IMR-90 (cell line): ENCODE results near the gene SLC33A1. TPM values are rescaled to one million over a fixed set of nuclear protein-coding genes. Genes with fewer than 3 reads are reported as not detected.
"Not testable (repeated sequence)": the region's sequence is repeated elsewhere in the genome, so short reads cannot be mapped to it uniquely, and the experiment has no call there.

Experiments
- ATAC-seq: fragments of 200-7000 bp; cut with Tn5 transposase; 2 replicates; pipeline ENCODE4 v1.9.1; 2020; ENCODE audit warnings: low read depth, mild to moderate bottlenecking, moderate library complexity
- BruUV-seq: library from RNA; stranded (reverse); fragments of 400-500 nt; replicated peaks from 2 replicates; lab custom pipeline; 2021; lab: Mats Ljungman, UMichigan
- CTCF ChIA-PET: fragments of 300-600 bp; formaldehyde crosslinking; extraction: SDS; loops from one replicate; lab custom pipeline; 2021; ENCODE audit warnings: antibody characterized with exemption; lab: Yijun Ruan, JAX
- POLR2A ChIA-PET: fragments of 300-600 bp; sonication (Branson Sonifier 250); formaldehyde crosslinking; loops from one replicate; lab custom pipeline; 2022; ENCODE audit warnings: antibody characterized with exemption; ENCODE audit not compliant: unreplicated experiment; lab: Charles Lee
- DNase-seq: peaks from one replicate; pipeline ENCODE4 v3.0.0; 2013
- H2AFZ ChIP-seq: replicated peaks from 2 replicates; pipeline ENCODE3; 2013; ENCODE audit warnings: low read length, mild to moderate bottlenecking; ENCODE audit not compliant: poor library complexity
- H2AK5ac ChIP-seq: 2 replicates; pipeline ENCODE4 v1.6.1; 2013; ENCODE audit warnings: low read depth, low read length, inconsistent platforms
- H2AK9ac ChIP-seq: replicated peaks from 2 replicates; pipeline ENCODE3; 2013; ENCODE audit warnings: mild to moderate bottlenecking, low read depth, low read length, moderate library complexity; ENCODE audit not compliant: poor library complexity
- H2BK120ac ChIP-seq: 2 replicates; pipeline ENCODE4 v1.6.1; 2013; ENCODE audit warnings: low read depth, low read length, inconsistent platforms
- H2BK15ac ChIP-seq: 3 replicates; pipeline ENCODE4 v1.6.1; 2013; ENCODE audit warnings: low read depth, low read length, inconsistent platforms
- H2BK20ac ChIP-seq: 2 replicates; pipeline ENCODE4 v1.6.1; 2013; ENCODE audit warnings: low read depth, mild to moderate bottlenecking, inconsistent platforms, low read length, moderate library complexity
- H2BK5ac ChIP-seq: 2 replicates; pipeline ENCODE4 v1.6.1; 2013; ENCODE audit warnings: mild to moderate bottlenecking, low read depth, low read length, inconsistent platforms; ENCODE audit not compliant: poor library complexity, severe bottlenecking
- H3K14ac ChIP-seq: replicated peaks from 2 replicates; pipeline ENCODE4 v1.6.1; 2013; ENCODE audit warnings: low read depth, low read length, inconsistent platforms
- H3K18ac ChIP-seq: 2 replicates; pipeline ENCODE4 v1.6.1; 2013; ENCODE audit warnings: low read depth, low read length, control low read depth
- H3K23ac ChIP-seq: 2 replicates; pipeline ENCODE4 v1.6.1; 2013; ENCODE audit warnings: low read depth, low read length, inconsistent platforms
- H3K27ac ChIP-seq: 2 replicates; pipeline ENCODE4 v1.5.1; 2013; ENCODE audit warnings: mild to moderate bottlenecking, control low read depth, low read length; ENCODE audit not compliant: insufficient read depth
- H3K27me3 ChIP-seq: 2 replicates; pipeline ENCODE4 v1.6.1; 2013; ENCODE audit warnings: low read length; ENCODE audit not compliant: control insufficient read depth, insufficient read depth
- H3K36me3 ChIP-seq: 2 replicates; pipeline ENCODE4 v1.6.1; 2013; ENCODE audit warnings: low read length, mixed read lengths; ENCODE audit not compliant: control insufficient read depth, insufficient read depth
- H3K4ac ChIP-seq: 2 replicates; pipeline ENCODE4 v1.6.1; 2013; ENCODE audit warnings: low read depth, low read length, inconsistent platforms
- H3K4me1 ChIP-seq: 2 replicates; pipeline ENCODE4 v1.6.1; 2013; ENCODE audit warnings: low read length, mixed read lengths; ENCODE audit not compliant: control insufficient read depth, insufficient read depth
- H3K4me2 ChIP-seq: 2 replicates; pipeline ENCODE4 v1.6.1; 2013; ENCODE audit warnings: low read depth, mild to moderate bottlenecking, control low read depth, low read length, moderate library complexity
- H3K4me3 ChIP-seq: 2 replicates; pipeline ENCODE4 v1.5.1; 2013; ENCODE audit warnings: low read depth, mild to moderate bottlenecking, control low read depth, low read length, moderate library complexity; ENCODE audit not compliant: insufficient read depth
- H3K56ac ChIP-seq: 2 replicates; pipeline ENCODE4 v1.6.1; 2013; ENCODE audit warnings: low read length, inconsistent platforms; ENCODE audit not compliant: insufficient read depth; ENCODE audit errors: extremely low read depth
- H3K79me1 ChIP-seq, 2 experiments: 2 replicates each; pipeline ENCODE4 v1.6.1; 2013; ENCODE audit warnings: low read length in 2 of 2, inconsistent platforms in 1 of 2, low read depth in 1 of 2
- H3K9ac ChIP-seq: 2 replicates; pipeline ENCODE4 v1.6.1; 2013; ENCODE audit warnings: low read depth, low read length, control low read depth
- H3K9me1 ChIP-seq: 2 replicates; pipeline ENCODE4 v1.6.1; 2013; ENCODE audit warnings: low read length, inconsistent platforms; ENCODE audit not compliant: insufficient read depth
- H3K9me3 ChIP-seq: 2 replicates; pipeline ENCODE4 v1.6.1; 2013; ENCODE audit warnings: low read length; ENCODE audit not compliant: control insufficient read depth, insufficient read depth
- H4K20me1 ChIP-seq: 2 replicates; pipeline ENCODE4 v1.6.1; 2013; ENCODE audit warnings: low read length, inconsistent platforms; ENCODE audit not compliant: insufficient read depth
- H4K5ac ChIP-seq: 2 replicates; pipeline ENCODE4 v1.6.1; 2013; ENCODE audit warnings: mild to moderate bottlenecking, low read depth, low read length, control low read depth
- H4K8ac ChIP-seq, 2 experiments: 2 replicates each; pipeline ENCODE4 v1.6.1; 2013; ENCODE audit warnings: low read depth in 2 of 2, low read length in 2 of 2, control low read depth in 1 of 2, inconsistent platforms in 1 of 2
- H4K91ac ChIP-seq: 2 replicates; pipeline ENCODE4 v1.6.1; 2013; ENCODE audit warnings: low read depth, low read length, inconsistent platforms; ENCODE audit not compliant: insufficient read depth
- dilution Hi-C: fragments of 300-500 bp; cut with HindIII; formaldehyde crosslinking; loops from one replicate; pipeline ENCODE4 v1.14.3; 2018; ENCODE audit warnings: low sequenced_read_pairs; ENCODE audit not compliant: unreplicated experiment
- in situ Hi-C: fragments of 300-500 bp; cut with MboI; formaldehyde crosslinking; loops from 3 replicates; pipeline ENCODE4 v1.14.3; 2019; ENCODE audit warnings: low sequenced_read_pairs, inconsistent platforms, mixed read lengths
- intact Hi-C: fragments of 100-400 bp; cut with micrococcal nuclease; formaldehyde crosslinking; loops from 2 replicates; pipeline ENCODE4 v1.10.0; 2022
- polyA plus RNA-seq, 3 experiments: library from polyadenylated mRNA; depleted of rRNA; stranded (reverse); fragments of >200 nt; gene quantifications; 2 replicates each; pipeline ENCODE4 v1.2.3, GENCODE V29; 2012; ENCODE audit warnings: low replicate concordance in 1 of 3
- total RNA-seq: library from RNA; depleted of rRNA; stranded (reverse); fragments of >200 nt; gene quantifications from 2 replicates; pipeline ENCODE4 v1.2.3, GENCODE V29; 2012

Gene SLC33A1
- total and polyA plus RNA-seq, 2 of the 4 experiments (the other 2 are of a cell fraction), result 12.9 to 32.4 TPM

DNA sequence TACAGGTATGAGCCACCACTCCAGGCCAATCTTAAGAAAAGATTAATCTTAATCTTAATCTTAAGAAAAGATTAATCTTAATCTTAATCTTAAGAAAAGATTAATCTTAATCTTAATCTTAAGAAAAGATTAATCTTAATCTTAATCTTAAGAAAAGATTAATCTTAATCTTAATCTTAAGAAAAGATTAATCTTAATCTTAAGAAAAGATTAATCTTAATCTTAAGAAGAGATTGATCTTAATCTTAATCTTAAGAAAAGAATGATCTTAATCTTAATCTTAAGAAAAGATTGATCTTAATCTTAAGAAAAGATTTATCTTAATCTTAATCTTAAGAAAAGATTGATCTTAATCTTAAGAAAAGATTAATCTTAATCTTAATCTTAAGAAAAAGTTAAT, 41.0 kb downstream of the SLC33A1 start:
- H3K9me1 ChIP-seq, DNase-seq, H3K27me3 ChIP-seq, H4K8ac ChIP-seq, H3K4me1 ChIP-seq, H2AFZ ChIP-seq, H4K91ac ChIP-seq, H3K4ac ChIP-seq, H2BK120ac ChIP-seq, H2AK5ac ChIP-seq, H3K18ac ChIP-seq, H3K36me3 ChIP-seq, H4K20me1 ChIP-seq, in situ Hi-C loops, H2BK20ac ChIP-seq, H3K9ac ChIP-seq, H2BK5ac ChIP-seq, H4K5ac ChIP-seq, BruUV-seq, dilution Hi-C loops, H3K27ac ChIP-seq, H3K9me3 ChIP-seq, H3K56ac ChIP-seq, H3K4me2 ChIP-seq, H3K23ac ChIP-seq, H2AK9ac ChIP-seq, H3K14ac ChIP-seq, ATAC-seq, H3K4me3 ChIP-seq, H3K79me1 ChIP-seq, H2BK15ac ChIP-seq, CTCF ChIA-PET, POLR2A ChIA-PET, intact Hi-C loops: not testable (repeated sequence)
